ENCODE results near the gene PCGF5.

- TF ChIP-seq CTCF (IDR thresholded peaks at IDR 0.05): no peak
- TF ChIP-seq POLR2A (IDR thresholded peaks at IDR 0.05): no peak
- TF ChIP-seq POLR2AphosphoS5 (IDR thresholded peaks at IDR 0.05): no peak
Observed at GRCh38 chr10:91211675-91212074, 8.8 kb upstream of the PCGF5 start.
